GM23248 (cell line): Measurements from ENCODE around the gene CDYL. TPM values are rescaled to one million over a fixed set of nuclear protein-coding genes. Genes with fewer than 3 reads are reported as not detected.

Experiments
- DNase-seq: peaks from one replicate; pipeline ENCODE4 v3.0.0-alpha.2; 2015
- H2AFZ ChIP-seq: fragments of 200-600 bp; sonication (generic); 2 replicates; pipeline ENCODE4 v1.6.1; 2016; ENCODE audit warnings: antibody characterized with exemption
- H3F3A ChIP-seq: fragments of 200-600 bp; sonication (generic); 2 replicates; pipeline ENCODE4 v1.6.1; 2016; ENCODE audit warnings: mild to moderate bottlenecking, antibody characterized with exemption, mixed run types; ENCODE audit not compliant: insufficient read depth
- H3K27ac ChIP-seq: fragments of 200-600 bp; sonication (generic); 2 replicates; pipeline ENCODE4 v1.5.1; 2016; ENCODE audit warnings: mild to moderate bottlenecking
- H3K27me3 ChIP-seq: fragments of 200-600 bp; sonication (generic); replicated peaks from 2 replicates; pipeline ENCODE4 v1.6.1; 2016; ENCODE audit warnings: mild to moderate bottlenecking; ENCODE audit not compliant: insufficient read depth
- H3K36me3 ChIP-seq: fragments of 200-600 bp; sonication (generic); 2 replicates; pipeline ENCODE4 v1.6.1; 2016; ENCODE audit warnings: low read depth, mild to moderate bottlenecking
- H3K4me1 ChIP-seq: fragments of 200-600 bp; sonication (generic); 2 replicates; pipeline ENCODE4 v1.6.1; 2016; ENCODE audit warnings: mild to moderate bottlenecking; ENCODE audit not compliant: insufficient read depth
- H3K4me2 ChIP-seq: fragments of 200-600 bp; sonication (generic); one replicate; pipeline ENCODE4 v1.6.1; 2016; ENCODE audit warnings: mild to moderate bottlenecking; ENCODE audit not compliant: unreplicated experiment
- H3K4me3 ChIP-seq: fragments of 200-600 bp; sonication (generic); 2 replicates; pipeline ENCODE4 v1.5.1; 2016; ENCODE audit warnings: mild to moderate bottlenecking
- H3K79me2 ChIP-seq: fragments of 200-600 bp; sonication (generic); 2 replicates; pipeline ENCODE4 v1.6.1; 2016; ENCODE audit warnings: mild to moderate bottlenecking; ENCODE audit not compliant: insufficient read depth
- H3K9ac ChIP-seq: fragments of 200-600 bp; sonication (generic); 2 replicates; pipeline ENCODE4 v1.6.1; 2016; ENCODE audit warnings: mild to moderate bottlenecking
- H3K9me2 ChIP-seq: fragments of 200-600 bp; sonication (generic); 2 replicates; pipeline ENCODE4 v1.6.1; 2016; ENCODE audit warnings: mixed run types, mild to moderate bottlenecking, moderate library complexity; ENCODE audit not compliant: insufficient read depth
- H3K9me3 ChIP-seq: fragments of 200-600 bp; sonication (generic); one replicate; pipeline ENCODE4 v1.6.1; 2017; ENCODE audit warnings: low read depth
- H4K20me1 ChIP-seq: fragments of 200-600 bp; sonication (generic); 2 replicates; pipeline ENCODE4 v1.6.0; 2016; ENCODE audit not compliant: insufficient read depth
- EZH2 ChIP-seq: fragments of 200-600 bp; sonication (generic); IDR thresholded peaks from 2 replicates; pipeline ENCODE4 v1.6.1; 2018; ENCODE audit warnings: antibody characterized with exemption, mild to moderate bottlenecking; ENCODE audit not compliant: insufficient read depth, poor library complexity, severe bottlenecking
- EZH2phosphoT487 ChIP-seq: fragments of 200-600 bp; sonication (generic); IDR thresholded peaks from 2 replicates; pipeline ENCODE4 v1.6.1; 2018; ENCODE audit warnings: antibody characterized with exemption, moderate library complexity, mild to moderate bottlenecking, low read depth; ENCODE audit not compliant: insufficient read depth
- WGBS, 2 experiments: methylation state at CpG; one replicate each; pipeline ENCODE4 v1.1.6; 2015 to 2017; ENCODE audit warnings: low lambda C conversion rate in 2 of 2, low coverage in 1 of 2; ENCODE audit errors: missing lambda C conversion rate in 2 of 2; 5-methylcytosine and 5-hydroxymethylcytosine counted together
- in situ Hi-C: fragments of 300-500 bp; cut with MboI; formaldehyde crosslinking; loops from 2 replicates; pipeline ENCODE4 v1.15.0; 2020
- polyA plus RNA-seq: library from polyadenylated mRNA; unstranded; fragments of >200 nt; fragmentation: Nextera tagmentation; extraction: Ambion mirVana; gene quantifications from 2 replicates; pipeline ENCODE4 v1.2.1, GENCODE V29; 2016
- total RNA-seq: library from RNA; depleted of rRNA; stranded (reverse); fragments of >200 nt; shearing (Covaris generic); gene quantifications from 2 replicates; pipeline ENCODE4 v1.2.3, GENCODE V29; 2014

CDYL gene
- total and polyA plus RNA-seq, 2 experiments from 2014 or later = 7.9 to 27.9 TPM

GRCh38 chr6:4774296-4774695, 1.9 kb upstream of the CDYL start:
- no peak for DNase-seq
- Histone ChIP-seq H3K9ac (no peak overlapping the region), H3K4me3 (no peak overlapping the region), H3K27me3 (no peaks in the 10 kb centered on the region), H4K20me1 (peaks cover 6% of the 10 kb centered on the region; the same call in 1 of the 2 replicates), H3F3A (peaks cover 31% of the 10 kb centered on the region), H3K4me2 (no peak overlapping the region), H3K36me3 (no peaks in the 10 kb centered on the region), H3K9me2 (no peaks in the 10 kb centered on the region), H3K4me1 (peaks cover 6% of the 10 kb centered on the region; the same call in 1 of the 2 replicates), H3K79me2 (peaks cover 23% of the 10 kb centered on the region), H3K9me3 (no peaks in the 10 kb centered on the region), H3K27ac (no peak overlapping the region), H2AFZ (peak overlapping the region; percentile 87)
- 17 to 19% methylated on average over 6 of the region's 6 CpGs for WGBS, 2 experiments
- in situ Hi-C loops = no loop called here
- TF ChIP-seq EZH2 = no peak

GRCh38 chr6:4774715-4775493, 1.3 kb upstream of the CDYL start:
- H3K4me1 ChIP-seq = peaks cover 6% of the 10 kb centered on the region; the same call in 1 of the 2 replicates
- H3K4me2 ChIP-seq = peak overlapping the region; percentile 70

GRCh38 chr6:4775494-4776130, 592 bp upstream of the CDYL start:
- no peaks in the 10 kb centered on the region for H3K9me2 ChIP-seq
- H3K4me2 ChIP-seq = peak overlapping the region; percentile 70
- peak overlapping the region; percentile 65 for H3K9ac ChIP-seq
- no peak for TF ChIP-seq EZH2
- in situ Hi-C loops = no loop called here
- peaks cover 7% of the 10 kb centered on the region for H4K20me1 ChIP-seq
- no peaks in the 10 kb centered on the region for H3K27me3 ChIP-seq
- peak overlapping the region; percentile 46; the same call in 1 of the 2 replicates for H3K27ac ChIP-seq
- peaks cover 8% of the 10 kb centered on the region for H3K4me1 ChIP-seq
- H3F3A ChIP-seq = peaks cover 32% of the 10 kb centered on the region
- H3K79me2 ChIP-seq = peaks cover 34% of the 10 kb centered on the region
- peak overlapping the region; percentile 87 for H2AFZ ChIP-seq
- peak; percentile 85 for DNase-seq
- H3K4me3 ChIP-seq = peak overlapping the region; percentile 70
- no peaks in the 10 kb centered on the region for H3K9me3 ChIP-seq
- H3K36me3 ChIP-seq = no peaks in the 10 kb centered on the region
- 0 to 2% methylated on average over 16 to 42 of the region's 88 CpGs for WGBS, 2 experiments

More at GRCh38 chr6:4774715-4775493, 1.3 kb upstream of the CDYL start:
- TF ChIP-seq EZH2 (no peak), EZH2phosphoT487 (no peak)
- Histone ChIP-seq H3K79me2 (peaks cover 29% of the 10 kb centered on the region), H3K27me3 (no peaks in the 10 kb centered on the region), H3K9me3 (no peaks in the 10 kb centered on the region), H3K9ac (peak overlapping the region; percentile 65), H3F3A (peaks cover 31% of the 10 kb centered on the region), H3K27ac (no peak overlapping the region), H4K20me1 (peaks cover 6% of the 10 kb centered on the region; the same call in 1 of the 2 replicates), H3K36me3 (no peaks in the 10 kb centered on the region), H2AFZ (peak overlapping the region; percentile 87), H3K9me2 (no peaks in the 10 kb centered on the region), H3K4me3 (peak overlapping the region; percentile 62)
- WGBS, 2 experiments = 9% methylated on average over 47 of the region's 47 CpGs
- peak; percentile 38 for DNase-seq
- in situ Hi-C loops = no loop called here

DNA sequence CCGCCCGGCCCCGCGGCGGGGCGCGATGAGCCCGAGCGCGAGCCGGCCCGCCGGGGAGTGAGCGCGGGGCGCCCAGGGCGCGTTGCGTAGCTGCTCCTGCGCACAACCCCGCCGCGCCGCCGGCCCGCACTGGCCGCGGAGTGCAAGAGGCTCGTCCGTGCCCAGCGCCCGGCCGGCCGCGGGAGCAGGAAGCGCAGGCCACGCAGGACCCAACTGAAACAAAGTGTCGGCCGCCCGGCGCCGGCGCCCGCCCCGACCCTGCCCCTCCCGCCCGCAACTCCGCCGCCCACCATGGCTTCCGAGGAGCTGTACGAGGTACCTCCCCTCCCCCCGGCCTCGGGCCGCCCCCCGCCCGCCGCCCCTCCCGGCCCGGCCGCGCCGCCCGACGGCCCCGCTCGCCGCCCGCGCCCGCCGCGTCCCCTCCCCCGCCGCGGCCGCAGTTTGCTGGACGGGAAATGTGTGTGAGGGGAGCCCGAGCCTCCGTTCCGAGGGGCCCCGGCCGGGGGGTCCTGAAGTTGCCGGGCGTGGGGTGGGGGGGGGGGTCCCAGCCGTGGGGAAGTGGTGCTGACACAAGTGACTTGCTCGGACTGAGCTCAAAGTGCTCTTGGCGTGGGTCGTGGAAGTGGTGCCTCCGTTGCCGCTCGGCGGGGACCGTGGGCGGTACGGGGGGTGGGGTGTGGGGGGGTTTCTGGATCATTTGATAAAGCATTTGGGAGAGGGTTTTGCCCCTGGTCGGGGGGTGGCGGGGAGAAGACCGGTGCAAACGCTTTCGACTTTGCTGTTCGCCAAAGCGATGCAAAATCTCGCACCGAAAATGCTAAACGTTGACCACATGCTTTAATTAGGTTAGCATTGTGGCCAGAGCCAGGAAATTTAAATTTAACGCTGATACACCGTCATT, 539 bp downstream of the CDYL start:
- H3K9ac ChIP-seq = peak overlapping the region; percentile 71
- in situ Hi-C loops = no loop called here
- no peaks in the 10 kb centered on the region for H3K27me3 ChIP-seq
- peaks cover 42% of the 10 kb centered on the region for H3F3A ChIP-seq
- H4K20me1 ChIP-seq = peaks cover 17% of the 10 kb centered on the region
- peak overlapping the region; percentile 85 for H3K4me2 ChIP-seq
- H3K36me3 ChIP-seq = no peaks in the 10 kb centered on the region
- H3K9me2 ChIP-seq = no peaks in the 10 kb centered on the region
- H3K79me2 ChIP-seq = peaks cover 46% of the 10 kb centered on the region
- peak overlapping the region; percentile 35 for H3K27ac ChIP-seq
- H2AFZ ChIP-seq = peak overlapping the region; percentile 36
- no peaks in the 10 kb centered on the region for H3K9me3 ChIP-seq
- H3K4me1 ChIP-seq = peaks cover 16% of the 10 kb centered on the region
- H3K4me3 ChIP-seq = peak overlapping the region; percentile 74
- DNase-seq = peak; percentile 79
- WGBS, 2 experiments = 1 to 3% methylated on average over 33 to 54 of the region's 107 CpGs
- TF ChIP-seq EZH2 (no peak), EZH2phosphoT487 (no peak)
